OCI-LY7 (cell line): ENCODE data around the gene FOXK1.
"Not testable (repeated sequence)": the region's sequence is repeated elsewhere in the genome, so short reads cannot be mapped to it uniquely, and the experiment has no call there.

Experiments
- EZH2phosphoT487 ChIP-seq: fragments of 200-600 bp; sonication (generic); IDR thresholded peaks from 2 replicates; pipeline ENCODE4 v1.6.1; 2018; ENCODE audit warnings: low read depth, borderline replicate concordance, mild to moderate bottlenecking, mixed run types, antibody characterized with exemption, low read length, moderate library complexity, mixed read lengths
- TF ChIP-seq, protein P1 (sequence below): fragments of 200-600 bp; sonication (generic); conservative IDR thresholded peaks from 2 replicates; pipeline ENCODE4 v1.5.1; 2014; ENCODE audit warnings: mild to moderate bottlenecking, antibody characterized with exemption, low read length, moderate library complexity, mixed read lengths

DNA sequence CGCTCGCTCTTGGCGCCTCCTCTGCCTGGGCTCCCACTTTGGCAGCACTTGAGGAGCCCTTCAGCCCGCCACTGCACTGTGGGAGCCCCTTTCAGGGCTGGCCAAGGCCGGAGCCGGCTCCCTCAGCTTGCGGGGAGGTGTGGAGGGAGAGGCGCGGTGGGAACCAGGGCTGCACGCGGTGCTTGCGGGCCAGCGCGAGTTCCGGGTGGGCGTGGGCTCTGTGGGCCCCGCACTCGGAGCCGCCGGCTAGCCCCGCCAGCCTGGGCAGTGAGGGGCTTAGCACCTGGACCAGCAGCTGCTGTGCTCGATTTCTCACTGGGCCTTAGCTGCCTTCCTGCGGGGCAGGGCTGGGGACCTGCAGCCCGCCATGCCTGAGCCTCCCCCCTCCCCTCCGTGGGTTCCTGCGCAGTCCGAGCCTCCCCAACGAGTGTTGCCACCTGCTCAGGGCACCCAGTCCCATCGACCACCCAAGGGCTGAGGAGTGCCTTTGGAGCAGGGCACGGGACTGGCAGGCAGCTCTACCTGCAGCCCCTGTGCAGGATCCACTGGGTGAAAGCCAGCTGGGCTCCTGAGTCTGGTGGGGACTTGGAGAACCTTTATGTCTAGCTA, 111.4 kb downstream of the FOXK1 start:
- TF ChIP-seq, protein P1, sequence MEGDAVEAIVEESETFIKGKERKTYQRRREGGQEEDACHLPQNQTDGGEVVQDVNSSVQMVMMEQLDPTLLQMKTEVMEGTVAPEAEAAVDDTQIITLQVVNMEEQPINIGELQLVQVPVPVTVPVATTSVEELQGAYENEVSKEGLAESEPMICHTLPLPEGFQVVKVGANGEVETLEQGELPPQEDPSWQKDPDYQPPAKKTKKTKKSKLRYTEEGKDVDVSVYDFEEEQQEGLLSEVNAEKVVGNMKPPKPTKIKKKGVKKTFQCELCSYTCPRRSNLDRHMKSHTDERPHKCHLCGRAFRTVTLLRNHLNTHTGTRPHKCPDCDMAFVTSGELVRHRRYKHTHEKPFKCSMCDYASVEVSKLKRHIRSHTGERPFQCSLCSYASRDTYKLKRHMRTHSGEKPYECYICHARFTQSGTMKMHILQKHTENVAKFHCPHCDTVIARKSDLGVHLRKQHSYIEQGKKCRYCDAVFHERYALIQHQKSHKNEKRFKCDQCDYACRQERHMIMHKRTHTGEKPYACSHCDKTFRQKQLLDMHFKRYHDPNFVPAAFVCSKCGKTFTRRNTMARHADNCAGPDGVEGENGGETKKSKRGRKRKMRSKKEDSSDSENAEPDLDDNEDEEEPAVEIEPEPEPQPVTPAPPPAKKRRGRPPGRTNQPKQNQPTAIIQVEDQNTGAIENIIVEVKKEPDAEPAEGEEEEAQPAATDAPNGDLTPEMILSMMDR: not testable (repeated sequence)
- TF ChIP-seq EZH2phosphoT487: not testable (repeated sequence)
